HCT116 (cell line): ENCODE data around the gene ARID5B. TPM values are rescaled to one million over a fixed set of nuclear protein-coding genes. Genes with fewer than 3 reads are reported as not detected.

Source experiments
- ATAC-seq: fragments of 200-7000 bp; cut with Tn5 transposase; 2 replicates; pipeline ENCODE4 v1.9.1; 2020; ENCODE audit warnings: mild to moderate bottlenecking, moderate library complexity
- BruUV-seq: library from RNA; stranded (reverse); fragments of 400-500 nt; replicated peaks from 2 replicates; lab custom pipeline; 2021; lab: Mats Ljungman, UMichigan
- CTCF ChIA-PET: fragments of 300-600 bp; sonication (Branson Sonifier 250); formaldehyde crosslinking; loops from one replicate; lab custom pipeline; 2021; ENCODE audit warnings: antibody characterized with exemption; lab: Charles Lee
- POLR2A ChIA-PET: fragments of 300-600, 350-600 bp; sonication (Branson Sonifier 250); formaldehyde crosslinking; loops from one replicate; lab custom pipeline; 2021; ENCODE audit warnings: antibody characterized with exemption; lab: Charles Lee
- RAD21 ChIA-PET, 2 experiments: fragments of 300-600 bp; sonication (Branson Sonifier 250); formaldehyde crosslinking; loops; one replicate each; lab custom pipeline; 2023; ENCODE audit warnings: low total read pairs in 2 of 2; ENCODE audit not compliant: uncharacterized antibody in 2 of 2, unreplicated experiment in 2 of 2, low non-redundant PET in 1 of 2; lab: Charles Lee
- DNase-seq: peaks from one replicate; pipeline ENCODE4 v3.0.0-alpha.2; 2010; ENCODE audit warnings: low read depth, low spot score
- H2AFZ ChIP-seq: fragments of 200-600 bp; shearing (Covaris generic), sonication (generic); 2 replicates; pipeline ENCODE4 v1.6.1; 2017; ENCODE audit warnings: low read depth, mixed run types, mixed read lengths, antibody characterized with exemption, low read length; ENCODE audit not compliant: poor library complexity, severe bottlenecking
- H3K27ac ChIP-seq: 2 replicates; pipeline ENCODE4 v1.5.1; 2012; ENCODE audit warnings: low read depth, low read length
- H3K27me3 ChIP-seq: fragments of 200-600 bp; sonication (generic); 2 replicates; pipeline ENCODE4 v1.6.1; 2016; ENCODE audit warnings: mixed run types, low read length, mixed read lengths; ENCODE audit not compliant: insufficient read depth
- H3K36me3 ChIP-seq, 2 experiments: fragments of 200-500 bp in 1 of 2; fragments of 200-600 bp in 1 of 2; sonication (Bioruptor generic) in 1 of 2; sonication (generic) in 1 of 2; 2 replicates each; pipeline versions ENCODE4 v1.5.1 to v1.6.1; 2014 to 2016; ENCODE audit warnings: low read length in 2 of 2, inconsistent platforms in 1 of 2, mixed read lengths in 1 of 2, mixed run types in 1 of 2; ENCODE audit not compliant: insufficient read depth in 2 of 2, control insufficient read depth in 1 of 2
- H3K4me1 ChIP-seq, 2 experiments: fragments of 200-600 bp in 1 of 2; sonication (generic) in 1 of 2; 2 replicates each; pipeline versions ENCODE4 v1.5.1 to v1.6.1; 2012 to 2017; ENCODE audit warnings: low read length in 2 of 2, inconsistent platforms in 1 of 2, mild to moderate bottlenecking in 1 of 2, mixed read lengths in 1 of 2, mixed run types in 1 of 2, moderate library complexity in 1 of 2; ENCODE audit not compliant: insufficient read depth in 2 of 2, control insufficient read depth in 1 of 2
- H3K4me2 ChIP-seq: fragments of 200-600 bp; sonication (generic); 2 replicates; pipeline ENCODE4 v1.6.1; 2017; ENCODE audit warnings: mixed run types, low read length, mixed read lengths
- H3K4me3 ChIP-seq, 2 experiments: fragments of 200-600 bp in 1 of 2; sonication (generic) in 1 of 2; replicated peaks in 1 of 2; 2 replicates each; pipeline ENCODE4 v1.5.1; 2011 to 2016; ENCODE audit warnings: low read length in 2 of 2, control low read depth in 1 of 2, low read depth in 1 of 2, mild to moderate bottlenecking in 1 of 2, mixed read lengths in 1 of 2, mixed run types in 1 of 2
- H3K79me2 ChIP-seq: fragments of 200-600 bp; sonication (generic); 2 replicates; pipeline ENCODE4 v1.6.1; 2017; ENCODE audit warnings: mild to moderate bottlenecking, mixed run types, low read length, moderate library complexity, mixed read lengths; ENCODE audit not compliant: insufficient read depth
- H3K9ac ChIP-seq: fragments of 200-600 bp; sonication (generic); 2 replicates; pipeline ENCODE4 v1.6.1; 2016; ENCODE audit warnings: low read length, mixed read lengths
- H3K9me2 ChIP-seq: fragments of 200-600 bp; sonication (generic), shearing (Covaris generic); 2 replicates; pipeline ENCODE4 v1.6.1; 2017; ENCODE audit warnings: mixed run types, mild to moderate bottlenecking, moderate library complexity; ENCODE audit not compliant: insufficient read depth
- H3K9me3 ChIP-seq, 2 experiments: fragments of 200-500 bp in 1 of 2; fragments of 200-600 bp in 1 of 2; sonication (Bioruptor generic) in 1 of 2; sonication (generic) in 1 of 2; 2 replicates each; pipeline ENCODE4 v1.6.1; 2014 to 2017; ENCODE audit warnings: low read length in 2 of 2, mixed read lengths in 2 of 2, inconsistent platforms in 1 of 2, low read depth in 1 of 2, mild to moderate bottlenecking in 1 of 2, mixed run types in 1 of 2, moderate library complexity in 1 of 2; ENCODE audit not compliant: control insufficient read depth in 1 of 2, insufficient read depth in 1 of 2
- H4K20me1 ChIP-seq: fragments of 200-600 bp; sonication (generic), shearing (Covaris generic); 2 replicates; pipeline ENCODE4 v1.6.1; 2017; ENCODE audit warnings: mixed run types, mild to moderate bottlenecking, moderate library complexity; ENCODE audit not compliant: insufficient read depth
- CEBPB ChIP-seq: IDR thresholded peaks from 2 replicates; pipeline ENCODE4 v1.6.1; 2012; ENCODE audit warnings: low read depth
- CTCF ChIP-seq, 3 experiments: fragments of 200-600 bp in 1 of 3; sonication (generic) in 1 of 3; IDR thresholded peaks in 2 of 3; conservative IDR thresholded peaks in 1 of 3; 2 replicates each; pipeline ENCODE4 v1.5.1; 2012 to 2017; ENCODE audit warnings: low read depth in 2 of 3, low read length in 2 of 3, antibody characterized with exemption in 1 of 3, borderline replicate concordance in 1 of 3, control low read depth in 1 of 3, mild to moderate bottlenecking in 1 of 3, mixed read lengths in 1 of 3, mixed run types in 1 of 3, moderate library complexity in 1 of 3; ENCODE audit not compliant: insufficient read depth in 1 of 3
- EGR1 ChIP-seq: IDR thresholded peaks from 2 replicates; pipeline ENCODE4 v1.6.1; 2012; ENCODE audit warnings: low read depth
- ELF1 ChIP-seq: IDR thresholded peaks from 2 replicates; pipeline ENCODE4 v1.6.1; 2012; ENCODE audit warnings: low read depth, borderline replicate concordance
- EZH2 ChIP-seq: fragments of 200-600 bp; sonication (generic); IDR thresholded peaks from 2 replicates; pipeline ENCODE4 v1.6.1; 2017; ENCODE audit warnings: antibody characterized with exemption, mixed run types
- JUND ChIP-seq: IDR thresholded peaks from 2 replicates; pipeline ENCODE4 v1.6.1; 2012
- MAX ChIP-seq: IDR thresholded peaks from 2 replicates; pipeline ENCODE4 v1.6.1; 2012
- POLR2AphosphoS5 ChIP-seq: IDR thresholded peaks from 2 replicates; pipeline ENCODE4 v1.6.1; 2011; ENCODE audit warnings: mild to moderate bottlenecking, low read depth, low read length, moderate library complexity
- SIN3A ChIP-seq: IDR thresholded peaks from 2 replicates; pipeline ENCODE4 v1.6.1; 2012; ENCODE audit warnings: low read depth
- SP1 ChIP-seq: IDR thresholded peaks from 2 replicates; pipeline ENCODE4 v1.6.1; 2012; ENCODE audit warnings: low read depth
- SRF ChIP-seq: IDR thresholded peaks from 2 replicates; pipeline ENCODE4 v1.6.1; 2012; ENCODE audit warnings: low read depth
- YY1 ChIP-seq: IDR thresholded peaks from 2 replicates; pipeline ENCODE4 v1.6.1; 2011; ENCODE audit warnings: low read length, low read depth, moderate library complexity, mild to moderate bottlenecking; ENCODE audit not compliant: insufficient replicate concordance; ENCODE audit errors: extremely low read depth
- ZBTB33 ChIP-seq: IDR thresholded peaks from 2 replicates; pipeline ENCODE4 v1.6.1; 2011; ENCODE audit warnings: mild to moderate bottlenecking, low read length, moderate library complexity; ENCODE audit not compliant: insufficient replicate concordance; ENCODE audit errors: extremely low read depth
- ZNF274 ChIP-seq: fragments of 200-500 bp; sonication (Bioruptor generic); IDR thresholded peaks from 2 replicates; pipeline ENCODE4 v1.6.1; 2014; ENCODE audit warnings: mild to moderate bottlenecking, low read depth, low read length, inconsistent platforms
- intact Hi-C: fragments of 100-400 bp; cut with micrococcal nuclease; formaldehyde crosslinking; loops from 2 replicates; pipeline ENCODE4 v1.10.0; 2022
- total RNA-seq: library from RNA; stranded (reverse); gene quantifications from one replicate; pipeline ENCODE4 v1.2.1, GENCODE V29; 2021; ENCODE audit not compliant: unreplicated experiment

ARID5B gene
- total RNA-seq, 1 experiment from 2014 or later = 4.7 TPM

- TF ChIP-seq CTCF (IDR thresholded peaks at IDR 0.05 in 2 of 3, conservative IDR thresholded peaks at IDR 0.05 in 1 of 3; ENCODE audit: borderline replicate concordance in 1 of 3, insufficient read depth in 1 of 3, low read depth in 2 of 3, low read length in 2 of 3) (no peak), ELF1 (no peak), ZBTB33 (no peak), SP1 (no peak), ZNF274 (no peak), JUND (no peak), CEBPB (no peak), YY1 (no peak)
Measured at GRCh38 chr10:62081341-62082270, 180.1 kb downstream of the ARID5B start (continued).

- H3K4me3 ChIP-seq = no peak overlapping the region
- TF ChIP-seq CEBPB (no peak), EZH2 (no peak), SIN3A (no peak), EGR1 (no peak), SP1 (no peak), CTCF (IDR thresholded peaks at IDR 0.05 in 2 of 3, conservative IDR thresholded peaks at IDR 0.05 in 1 of 3; ENCODE audit: borderline replicate concordance in 1 of 3, insufficient read depth in 1 of 3, low read depth in 2 of 3, low read length in 2 of 3) (no peak), MAX (no peak), ZNF274 (no peak), JUND (no peak), ZBTB33 (no peak), POLR2AphosphoS5 (no peak), SRF (no peak)
Measured at GRCh38 chr10:62082271-62082656, 180.8 kb downstream of the ARID5B start.

More at GRCh38 chr10:62082271-62082656, 180.8 kb downstream of the ARID5B start:
- no peak overlapping the region for H2AFZ ChIP-seq
- H4K20me1 ChIP-seq = no peaks in the 10 kb centered on the region
- no peaks in the 10 kb centered on the region for H3K27me3 ChIP-seq
- peaks cover 0 to 7% of the 10 kb centered on the region in 2 experiments; a peak in 2 of 4 replicates for H3K36me3 ChIP-seq
- ATAC-seq (no peak), DNase-seq (no peak)
- no peak overlapping the region for H3K9ac ChIP-seq
- BruUV-seq = no TSS peak
- intact Hi-C loops = no loop called here
- H3K4me1 ChIP-seq = no peaks in the 10 kb centered on the region
- no peaks in the 10 kb centered on the region for H3K79me2 ChIP-seq
- POLR2A ChIA-PET = no interaction called here
- no peaks in the 10 kb centered on the region for H3K9me3 ChIP-seq
- RAD21 ChIA-PET = no interaction called here
- H3K4me2 ChIP-seq = no peak overlapping the region
- CTCF ChIA-PET = no interaction called here
- H3K9me2 ChIP-seq = no peaks in the 10 kb centered on the region
- H3K27ac ChIP-seq = no peak overlapping the region
